Activated CD4-positive, CD25-positive, alpha-beta regulatory T cell treated with anti-CD3 and anti-CD28 coated beads, Interleukin-2, amount 50 U/mL, for 72 hours (primary cell): Measurements from ENCODE around the gene TP53BP1.
"Not testable (repeated sequence)": the region's sequence is repeated elsewhere in the genome, so short reads cannot be mapped to it uniquely, and the experiment has no call there.

Experiments
- DNase-seq: peaks from one replicate; pipeline ENCODE4 v3.0.0; 2021

The TP53BP1 gene, protein sequence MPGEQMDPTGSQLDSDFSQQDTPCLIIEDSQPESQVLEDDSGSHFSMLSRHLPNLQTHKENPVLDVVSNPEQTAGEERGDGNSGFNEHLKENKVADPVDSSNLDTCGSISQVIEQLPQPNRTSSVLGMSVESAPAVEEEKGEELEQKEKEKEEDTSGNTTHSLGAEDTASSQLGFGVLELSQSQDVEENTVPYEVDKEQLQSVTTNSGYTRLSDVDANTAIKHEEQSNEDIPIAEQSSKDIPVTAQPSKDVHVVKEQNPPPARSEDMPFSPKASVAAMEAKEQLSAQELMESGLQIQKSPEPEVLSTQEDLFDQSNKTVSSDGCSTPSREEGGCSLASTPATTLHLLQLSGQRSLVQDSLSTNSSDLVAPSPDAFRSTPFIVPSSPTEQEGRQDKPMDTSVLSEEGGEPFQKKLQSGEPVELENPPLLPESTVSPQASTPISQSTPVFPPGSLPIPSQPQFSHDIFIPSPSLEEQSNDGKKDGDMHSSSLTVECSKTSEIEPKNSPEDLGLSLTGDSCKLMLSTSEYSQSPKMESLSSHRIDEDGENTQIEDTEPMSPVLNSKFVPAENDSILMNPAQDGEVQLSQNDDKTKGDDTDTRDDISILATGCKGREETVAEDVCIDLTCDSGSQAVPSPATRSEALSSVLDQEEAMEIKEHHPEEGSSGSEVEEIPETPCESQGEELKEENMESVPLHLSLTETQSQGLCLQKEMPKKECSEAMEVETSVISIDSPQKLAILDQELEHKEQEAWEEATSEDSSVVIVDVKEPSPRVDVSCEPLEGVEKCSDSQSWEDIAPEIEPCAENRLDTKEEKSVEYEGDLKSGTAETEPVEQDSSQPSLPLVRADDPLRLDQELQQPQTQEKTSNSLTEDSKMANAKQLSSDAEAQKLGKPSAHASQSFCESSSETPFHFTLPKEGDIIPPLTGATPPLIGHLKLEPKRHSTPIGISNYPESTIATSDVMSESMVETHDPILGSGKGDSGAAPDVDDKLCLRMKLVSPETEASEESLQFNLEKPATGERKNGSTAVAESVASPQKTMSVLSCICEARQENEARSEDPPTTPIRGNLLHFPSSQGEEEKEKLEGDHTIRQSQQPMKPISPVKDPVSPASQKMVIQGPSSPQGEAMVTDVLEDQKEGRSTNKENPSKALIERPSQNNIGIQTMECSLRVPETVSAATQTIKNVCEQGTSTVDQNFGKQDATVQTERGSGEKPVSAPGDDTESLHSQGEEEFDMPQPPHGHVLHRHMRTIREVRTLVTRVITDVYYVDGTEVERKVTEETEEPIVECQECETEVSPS (N-terminal part only)

DNA sequence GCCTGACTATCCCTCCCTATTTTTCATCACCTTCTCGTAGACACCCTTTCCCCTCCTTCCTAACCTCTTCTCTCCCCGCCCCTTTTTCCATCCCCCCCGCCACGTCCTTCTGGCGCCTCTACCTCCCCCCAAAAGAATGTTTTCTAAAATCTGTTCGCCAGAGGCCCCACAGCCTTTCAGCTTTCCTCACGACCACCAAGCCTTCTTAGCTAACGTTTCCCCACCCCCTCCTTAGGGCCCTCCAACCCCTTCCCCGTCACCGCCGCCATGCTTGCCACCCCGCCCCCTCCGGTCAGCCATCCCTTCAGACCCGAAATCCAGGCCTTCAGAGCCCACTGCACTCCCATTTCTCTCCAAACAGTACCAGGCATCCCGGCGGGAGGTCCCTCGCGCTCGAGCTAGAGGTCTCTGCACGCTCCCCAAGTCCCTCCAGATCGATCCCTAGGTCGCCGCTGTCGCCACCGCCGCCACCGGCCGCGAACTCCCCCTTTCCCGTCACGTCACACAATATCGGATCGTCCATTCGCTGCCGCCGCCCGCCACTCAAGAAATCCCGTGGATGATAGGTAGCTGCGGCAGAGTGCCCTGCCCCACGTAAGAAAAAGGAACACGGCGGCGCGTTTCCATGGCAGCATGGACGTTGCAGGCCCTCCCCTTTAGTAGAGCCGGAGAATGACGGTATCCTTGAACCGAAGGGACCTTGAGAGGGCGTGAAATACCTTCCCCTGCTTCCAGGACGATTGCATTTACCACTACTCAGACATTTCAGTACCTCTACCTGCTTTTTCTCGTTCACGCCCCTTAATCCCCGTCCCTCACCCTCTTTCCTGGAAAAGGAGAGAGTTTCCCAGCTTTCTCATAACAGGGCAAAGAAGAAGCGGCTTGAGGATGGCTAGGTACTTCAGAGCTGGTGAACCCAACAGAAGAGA is at the start of gene TP53BP1:
Gene TP53BP1, minus strand, starts transcription at position 484 of the 929 bp plus-strand sequence. Its CDS starts 113 bp downstream, at position 371.
- DNase-seq: peak; percentile 93

DNA sequence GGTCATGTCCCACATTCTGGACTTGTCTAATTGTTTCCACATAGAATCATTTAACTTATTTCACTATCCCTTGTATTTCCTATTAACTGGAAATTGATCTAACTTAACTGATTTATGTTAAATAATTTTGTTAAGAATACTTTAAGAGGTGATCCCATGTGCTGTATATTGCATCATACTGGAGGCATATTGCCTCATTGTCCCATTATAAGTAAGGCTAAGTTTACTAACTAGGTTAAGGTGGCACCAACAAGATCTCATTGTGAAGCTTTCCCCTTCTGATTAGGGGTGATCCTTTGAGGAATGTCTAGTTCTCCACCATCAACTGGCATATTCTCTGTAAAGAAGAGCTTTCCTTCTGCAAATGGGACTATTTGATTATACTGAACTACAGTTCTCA is 48.8 kb upstream of the TP53BP1 start:
- no peak for DNase-seq

DNA sequence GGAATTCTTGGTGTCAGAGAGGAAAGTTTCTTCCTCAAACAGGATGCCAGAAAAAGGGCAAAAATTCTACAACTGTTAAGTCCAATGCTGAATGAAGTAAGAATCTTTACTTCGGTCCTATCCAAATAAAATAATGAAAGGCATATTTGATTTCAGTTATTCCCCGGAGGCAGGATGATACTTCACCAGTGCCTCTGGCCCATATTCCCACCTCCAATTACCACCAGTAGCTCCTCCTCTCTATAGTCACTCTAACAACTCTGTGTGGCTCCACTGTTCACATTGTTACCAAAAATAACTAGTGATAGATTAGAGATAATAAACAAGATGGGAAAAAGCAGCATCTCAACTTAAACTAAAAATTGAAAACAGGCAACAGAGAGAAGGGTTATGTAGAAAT is 45.1 kb upstream of the TP53BP1 start:
- no peak for DNase-seq

DNA sequence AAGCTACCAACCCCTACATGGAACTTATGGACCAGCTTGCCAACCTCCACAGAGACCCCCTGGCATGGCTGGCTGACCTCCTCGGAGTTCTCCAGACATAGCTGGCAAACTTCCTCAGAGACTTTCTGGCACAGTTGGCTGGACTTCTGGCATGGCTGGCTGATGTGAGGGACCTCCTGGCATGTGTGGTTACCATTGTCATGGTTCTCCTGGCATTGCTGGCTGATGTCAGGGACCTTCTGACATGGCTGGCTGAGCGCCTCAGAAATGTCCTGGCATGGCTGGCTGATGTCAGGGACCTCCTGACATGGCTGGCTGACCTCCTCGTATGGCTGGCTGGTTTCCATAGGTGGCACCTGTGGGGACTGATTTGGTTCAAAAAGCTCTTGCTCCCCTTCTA is 41.9 kb upstream of the TP53BP1 start:
- no peak for DNase-seq

DNA sequence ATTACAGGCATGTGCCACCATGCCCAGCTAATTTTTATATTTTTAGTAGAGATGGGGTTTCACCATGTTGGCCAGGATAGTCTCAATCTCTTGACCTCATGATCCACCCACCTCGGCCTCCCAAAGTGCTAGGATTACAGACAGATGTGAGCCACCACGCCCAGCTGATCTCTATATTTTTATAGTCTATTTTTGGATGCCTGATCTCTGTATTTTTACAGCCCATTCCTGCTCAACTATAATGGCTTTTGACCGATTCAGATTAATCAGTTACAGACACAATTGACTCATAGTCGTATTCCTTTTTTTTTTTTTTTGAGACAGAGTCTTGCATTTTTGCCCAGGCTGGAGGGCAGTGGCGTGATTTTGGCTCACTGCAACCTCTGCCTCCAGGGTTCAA is 39.9 kb upstream of the TP53BP1 start:
- not testable (repeated sequence) for DNase-seq

DNA sequence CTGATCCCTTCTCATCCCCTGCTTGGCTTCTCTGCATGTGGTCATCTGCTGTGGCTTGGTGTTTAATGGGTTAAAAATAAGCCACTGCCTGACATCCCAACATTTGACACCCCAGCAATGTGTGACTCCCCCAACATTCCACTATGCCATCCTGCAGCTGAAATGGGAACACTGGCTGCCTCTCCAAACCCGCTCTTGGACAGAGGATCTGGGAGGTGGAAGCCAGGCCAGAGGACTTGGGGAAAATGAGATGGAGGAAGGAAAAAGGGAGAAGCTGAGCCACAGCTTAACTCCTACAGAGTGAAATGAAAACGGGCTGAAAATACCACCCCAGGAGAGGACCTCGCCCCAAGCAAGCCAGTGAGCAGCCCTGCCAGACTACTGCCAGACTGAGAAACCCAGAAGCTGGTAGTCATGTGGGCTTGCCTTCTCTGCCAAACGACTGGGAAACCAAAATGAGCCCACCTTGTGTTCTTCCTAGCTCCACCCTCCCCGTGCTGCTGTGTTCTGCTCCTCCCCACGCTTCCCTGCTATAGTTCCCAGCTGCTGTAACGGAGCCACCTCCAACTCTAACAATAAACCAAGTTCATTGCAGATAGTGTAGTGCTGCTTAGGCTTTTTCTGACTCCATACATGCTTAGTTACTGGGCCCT is 38.2 kb upstream of the TP53BP1 start:
- DNase-seq: no peak

DNA sequence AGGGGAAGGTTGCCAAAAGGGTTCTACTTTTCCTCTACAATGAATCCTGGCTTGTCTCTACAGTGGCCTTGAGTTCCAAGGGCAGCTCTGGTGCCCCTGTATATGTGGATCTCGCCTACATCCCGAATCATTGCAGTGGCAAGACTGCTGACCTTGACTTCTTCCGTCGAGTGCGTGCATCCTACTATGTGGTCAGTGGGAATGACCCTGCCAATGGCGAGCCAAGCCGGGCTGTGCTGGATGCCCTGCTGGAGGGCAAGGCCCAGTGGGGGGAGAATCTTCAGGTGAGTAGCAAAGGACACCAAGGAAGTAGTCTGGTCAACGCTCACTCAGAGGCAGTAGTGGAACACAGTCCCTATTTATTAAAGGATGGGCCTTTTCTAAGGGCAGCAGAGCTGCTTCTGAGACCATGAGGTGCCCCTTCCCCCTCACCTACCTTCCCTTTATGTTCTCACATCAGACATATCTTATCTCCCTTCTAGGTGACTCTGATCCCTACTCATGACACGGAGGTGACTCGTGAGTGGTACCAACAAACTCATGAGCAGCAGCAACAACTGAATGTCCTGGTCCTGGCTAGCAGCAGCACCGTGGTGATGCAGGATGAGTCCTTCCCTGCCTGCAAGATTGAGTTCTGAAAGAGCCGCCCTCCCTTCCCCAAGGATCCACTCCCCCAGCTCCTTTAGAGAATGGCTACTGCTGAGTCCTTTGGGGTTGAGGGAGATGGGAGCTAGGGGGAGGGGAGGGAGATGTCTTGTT is 36.8 kb upstream of the TP53BP1 start:
- DNase-seq: no peak

DNA sequence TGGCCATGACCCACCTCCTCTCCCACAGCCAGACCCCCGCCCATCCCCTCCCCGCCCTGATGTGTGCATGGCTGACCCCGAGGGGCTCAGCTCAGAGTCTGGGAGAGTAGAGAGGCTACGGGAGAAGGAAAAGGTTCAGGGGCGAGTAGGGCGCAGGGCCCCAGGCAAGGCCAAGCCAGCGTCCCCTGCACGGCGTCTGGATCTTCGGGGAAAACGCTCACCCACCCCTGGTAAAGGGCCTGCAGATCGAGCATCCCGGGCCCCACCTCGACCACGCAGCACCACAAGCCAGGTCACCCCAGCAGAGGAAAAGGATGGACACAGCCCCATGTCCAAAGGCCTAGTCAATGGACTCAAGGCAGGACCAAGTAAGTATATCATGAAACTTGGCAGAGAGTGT is 36.2 kb upstream of the TP53BP1 start:
- DNase-seq: no peak

DNA sequence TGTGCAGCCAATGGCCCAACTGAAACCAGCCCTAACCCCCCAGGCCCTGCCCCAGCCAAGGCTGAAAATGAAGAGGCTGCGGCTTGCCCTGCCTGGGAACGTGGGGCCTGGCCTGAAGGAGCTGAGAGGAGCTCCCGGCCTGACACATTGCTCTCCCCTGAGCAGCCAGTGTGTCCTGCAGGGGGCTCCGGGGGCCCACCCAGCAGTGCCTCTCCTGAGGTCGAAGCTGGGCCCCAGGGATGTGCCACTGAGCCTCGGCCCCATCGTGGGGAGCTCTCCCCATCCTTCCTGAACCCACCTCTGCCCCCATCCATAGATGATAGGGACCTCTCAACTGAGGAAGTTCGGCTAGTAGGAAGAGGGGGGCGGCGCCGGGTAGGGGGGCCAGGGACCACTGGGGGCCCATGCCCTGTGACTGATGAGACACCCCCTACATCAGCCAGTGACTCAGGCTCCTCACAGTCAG is 35.6 kb upstream of the TP53BP1 start:
- no peak for DNase-seq

DNA sequence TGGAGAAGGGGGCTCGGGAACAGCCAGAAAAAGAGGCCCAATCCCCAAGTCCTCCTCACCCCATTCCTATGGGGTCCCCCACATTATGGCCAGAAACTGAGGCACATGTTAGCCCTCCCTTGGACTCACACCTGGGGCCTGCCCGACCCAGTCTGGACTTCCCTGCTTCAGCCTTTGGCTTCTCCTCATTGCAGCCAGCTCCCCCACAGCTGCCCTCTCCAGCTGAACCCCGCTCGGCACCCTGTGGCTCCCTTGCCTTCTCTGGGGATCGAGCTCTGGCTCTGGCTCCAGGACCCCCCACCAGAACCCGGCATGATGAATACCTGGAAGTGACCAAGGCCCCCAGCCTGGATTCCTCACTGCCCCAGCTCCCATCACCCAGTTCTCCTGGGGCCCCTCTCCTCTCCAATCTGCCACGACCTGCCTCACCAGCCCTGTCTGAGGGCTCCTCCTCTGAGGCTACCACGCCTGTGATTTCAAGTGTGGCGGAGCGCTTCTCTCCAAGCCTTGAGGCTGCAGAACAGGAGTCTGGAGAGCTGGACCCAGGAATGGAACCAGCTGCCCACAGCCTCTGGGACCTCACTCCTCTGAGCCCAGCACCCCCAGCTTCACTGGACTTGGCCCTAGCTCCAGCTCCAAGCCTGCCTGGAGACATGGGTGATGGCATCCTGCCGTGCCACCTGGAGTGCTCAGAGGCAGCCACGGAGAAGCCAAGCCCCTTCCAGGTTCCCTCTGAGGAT is 35.0 kb upstream of the TP53BP1 start:
- no peak for DNase-seq

DNA sequence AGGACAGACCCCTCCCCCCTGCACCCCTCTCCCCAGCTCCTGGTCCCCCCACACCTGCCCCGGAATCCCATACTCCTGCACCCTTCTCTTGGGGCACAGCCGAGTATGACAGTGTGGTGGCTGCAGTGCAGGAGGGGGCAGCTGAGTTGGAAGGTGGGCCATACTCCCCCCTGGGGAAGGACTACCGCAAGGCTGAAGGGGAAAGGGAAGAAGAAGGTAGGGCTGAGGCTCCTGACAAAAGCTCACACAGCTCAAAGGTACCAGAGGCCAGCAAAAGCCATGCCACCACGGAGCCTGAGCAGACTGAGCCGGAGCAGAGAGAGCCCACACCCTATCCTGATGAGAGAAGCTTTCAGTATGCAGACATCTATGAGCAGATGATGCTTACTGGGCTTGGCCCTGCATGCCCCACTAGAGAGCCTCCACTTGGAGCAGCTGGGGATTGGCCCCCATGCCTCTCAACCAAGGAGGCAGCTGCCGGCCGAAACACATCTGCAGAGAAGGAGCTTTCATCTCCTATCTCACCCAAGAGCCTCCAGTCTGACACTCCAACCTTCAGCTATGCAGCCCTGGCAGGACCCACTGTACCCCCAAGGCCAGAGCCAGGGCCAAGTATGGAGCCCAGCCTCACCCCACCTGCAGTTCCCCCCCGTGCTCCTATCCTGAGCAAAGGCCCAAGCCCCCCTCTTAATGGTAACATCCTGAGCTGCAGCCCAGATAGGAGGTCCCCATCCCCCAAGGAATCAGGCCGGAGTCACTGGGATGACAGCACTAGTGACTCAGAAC is 34.3 kb upstream of the TP53BP1 start:
- DNase-seq: no peak

DNA sequence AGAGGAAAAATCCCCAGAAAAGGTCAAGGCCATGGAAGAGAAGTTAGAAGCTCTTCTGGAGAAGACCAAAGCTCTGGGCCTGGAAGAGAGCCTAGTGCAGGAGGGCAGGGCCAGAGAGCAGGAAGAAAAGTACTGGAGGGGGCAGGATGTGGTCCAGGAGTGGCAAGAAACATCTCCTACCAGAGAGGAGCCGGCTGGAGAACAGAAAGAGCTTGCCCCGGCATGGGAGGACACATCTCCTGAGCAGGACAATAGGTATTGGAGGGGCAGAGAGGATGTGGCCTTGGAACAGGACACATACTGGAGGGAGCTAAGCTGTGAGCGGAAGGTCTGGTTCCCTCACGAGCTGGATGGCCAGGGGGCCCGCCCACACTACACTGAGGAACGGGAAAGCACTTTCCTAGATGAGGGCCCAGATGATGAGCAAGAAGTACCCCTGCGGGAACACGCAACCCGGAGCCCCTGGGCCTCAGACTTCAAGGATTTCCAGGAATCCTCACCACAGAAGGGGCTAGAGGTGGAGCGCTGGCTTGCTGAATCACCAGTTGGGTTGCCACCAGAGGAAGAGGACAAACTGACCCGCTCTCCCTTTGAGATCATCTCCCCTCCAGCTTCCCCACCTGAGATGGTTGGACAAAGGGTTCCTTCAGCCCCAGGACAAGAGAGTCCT is 33.4 kb upstream of the TP53BP1 start:
- no peak for DNase-seq

DNA sequence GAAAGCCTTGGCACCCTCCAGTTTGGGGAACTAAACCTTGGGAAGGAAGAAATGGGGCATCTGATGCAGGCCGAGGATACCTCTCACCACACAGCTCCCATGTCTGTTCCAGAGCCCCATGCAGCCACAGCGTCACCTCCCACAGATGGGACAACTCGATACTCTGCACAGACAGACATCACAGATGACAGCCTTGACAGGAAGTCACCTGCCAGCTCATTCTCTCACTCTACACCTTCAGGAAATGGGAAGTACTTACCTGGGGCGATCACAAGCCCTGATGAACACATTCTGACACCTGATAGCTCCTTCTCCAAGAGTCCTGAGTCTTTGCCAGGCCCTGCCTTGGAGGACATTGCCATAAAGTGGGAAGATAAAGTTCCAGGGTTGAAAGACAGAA is 32.2 kb upstream of the TP53BP1 start:
- no peak for DNase-seq

DNA sequence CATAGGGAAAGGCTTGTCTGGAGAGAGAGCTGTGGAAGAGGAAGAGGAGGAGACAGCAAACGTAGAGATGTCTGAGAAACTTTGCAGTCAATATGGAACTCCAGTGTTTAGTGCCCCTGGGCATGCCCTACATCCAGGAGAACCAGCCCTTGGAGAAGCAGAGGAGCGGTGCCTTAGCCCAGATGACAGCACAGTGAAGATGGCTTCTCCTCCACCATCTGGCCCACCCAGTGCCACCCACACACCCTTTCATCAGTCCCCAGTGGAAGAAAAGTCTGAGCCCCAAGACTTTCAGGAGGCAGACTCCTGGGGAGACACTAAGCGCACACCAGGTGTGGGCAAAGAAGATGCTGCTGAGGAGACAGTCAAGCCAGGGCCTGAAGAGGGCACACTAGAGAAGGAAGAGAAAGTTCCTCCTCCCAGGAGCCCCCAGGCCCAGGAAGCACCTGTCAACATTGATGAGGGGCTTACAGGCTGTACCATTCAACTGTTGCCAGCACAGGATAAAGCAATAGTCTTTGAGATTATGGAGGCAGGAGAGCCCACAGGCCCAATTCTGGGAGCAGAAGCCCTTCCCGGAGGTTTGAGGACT is 31.4 kb upstream of the TP53BP1 start:
- no peak for DNase-seq

DNA sequence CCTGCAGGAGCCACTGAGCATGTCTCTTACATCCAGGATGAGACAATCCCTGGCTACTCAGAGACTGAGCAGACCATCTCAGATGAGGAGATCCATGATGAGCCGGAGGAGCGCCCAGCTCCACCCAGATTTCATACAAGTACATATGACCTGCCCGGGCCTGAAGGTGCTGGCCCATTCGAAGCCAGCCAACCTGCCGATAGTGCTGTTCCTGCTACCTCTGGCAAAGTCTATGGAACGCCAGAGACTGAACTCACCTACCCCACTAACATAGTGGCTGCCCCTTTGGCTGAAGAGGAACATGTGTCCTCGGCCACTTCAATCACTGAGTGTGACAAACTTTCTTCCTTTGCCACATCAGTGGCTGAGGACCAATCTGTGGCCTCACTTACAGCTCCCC is 30.7 kb upstream of the TP53BP1 start:
- no peak for DNase-seq

DNA sequence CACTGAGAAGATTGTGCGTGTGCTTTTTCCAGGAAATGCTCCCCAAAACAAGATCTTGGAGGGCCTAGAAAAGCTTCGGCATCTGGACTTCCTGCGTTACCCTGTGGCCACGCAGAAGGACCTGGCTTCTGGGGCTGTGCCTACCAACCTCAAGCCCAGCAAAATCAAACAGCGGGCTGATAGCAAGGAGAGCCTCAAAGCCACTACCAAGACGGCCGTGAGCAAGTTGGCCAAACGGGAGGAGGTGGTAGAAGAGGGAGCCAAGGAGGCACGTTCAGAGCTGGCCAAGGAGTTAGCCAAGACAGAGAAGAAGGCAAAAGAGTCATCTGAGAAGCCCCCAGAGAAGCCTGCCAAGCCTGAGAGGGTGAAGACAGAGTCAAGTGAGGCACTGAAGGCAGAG is 29.3 kb upstream of the TP53BP1 start:
- no peak for DNase-seq

DNA sequence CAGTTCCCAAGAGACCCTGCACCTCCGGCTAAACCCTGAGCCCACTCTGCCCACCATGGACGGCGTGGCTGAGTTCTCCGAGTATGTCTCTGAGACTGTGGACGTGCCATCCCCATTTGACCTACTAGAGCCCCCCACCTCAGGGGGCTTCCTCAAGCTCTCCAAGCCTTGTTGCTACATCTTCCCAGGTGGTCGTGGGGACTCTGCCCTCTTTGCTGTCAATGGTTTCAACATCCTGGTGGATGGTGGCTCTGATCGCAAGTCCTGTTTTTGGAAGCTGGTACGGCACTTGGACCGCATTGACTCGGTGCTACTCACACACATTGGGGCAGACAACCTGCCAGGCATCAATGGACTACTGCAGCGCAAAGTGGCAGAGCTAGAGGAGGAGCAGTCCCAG is 28.5 kb upstream of the TP53BP1 start:
- no peak for DNase-seq

DNA sequence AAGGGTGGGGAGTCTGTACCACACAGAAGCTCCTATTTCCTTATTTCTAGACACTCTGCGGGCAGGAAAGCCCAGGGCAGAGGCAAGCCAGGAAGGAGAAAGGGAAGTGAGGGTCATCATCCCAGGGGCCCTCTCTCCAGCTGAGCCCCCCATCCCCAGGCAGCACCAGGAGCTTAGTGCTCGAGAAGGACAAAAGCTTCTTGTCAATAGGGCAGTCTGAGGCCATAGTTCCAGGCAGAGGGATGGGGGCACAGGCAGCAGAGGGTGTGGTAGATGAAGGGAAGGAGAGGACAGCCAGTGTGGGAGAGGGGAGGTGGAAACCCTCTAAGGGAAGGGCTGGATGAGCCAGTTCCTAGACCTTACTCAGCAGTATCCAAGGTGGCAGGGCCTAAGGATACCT is 27.2 kb upstream of the TP53BP1 start:
- DNase-seq: no peak
